ENCODE results near the gene CDS2.

Gene CDS2

DNA sequence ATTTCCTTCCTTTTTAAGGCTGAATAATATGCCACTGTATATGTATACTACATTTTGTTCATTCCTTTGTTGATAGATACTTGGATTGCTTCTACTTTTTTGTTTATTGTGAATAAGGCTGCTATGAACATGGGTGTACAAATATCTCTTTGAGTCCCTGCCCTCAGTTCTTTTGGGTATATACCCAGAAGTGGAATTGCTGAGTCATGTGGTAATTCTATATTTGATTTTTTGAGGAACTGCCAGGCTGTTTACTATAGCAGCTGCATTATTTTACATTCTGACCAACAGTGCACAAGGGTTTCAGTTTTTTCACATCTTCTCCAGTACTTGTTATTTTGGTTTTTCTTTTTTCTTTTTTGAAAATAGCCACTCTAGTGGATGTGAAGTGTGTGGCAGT is 34.1 kb downstream of the CDS2 start:
- no peak overlapping the region for H3K27ac ChIP-seq (ENCODE audit: low read depth, low read length)
- no peak overlapping the region for H3K4me3 ChIP-seq (ENCODE audit: insufficient read depth, low read length, poor library complexity, severe bottlenecking)
- no peaks in the 10 kb centered on the region for H3K9me3 ChIP-seq (ENCODE audit: insufficient read depth, low read length)
- H4K20me1 ChIP-seq (ENCODE audit: low read depth, low read length) = peaks cover 2% of the 10 kb centered on the region; the same call in 1 of the 2 replicates
- no peaks in the 10 kb centered on the region for H3K36me3 ChIP-seq (ENCODE audit: low read length)
- H3F3A ChIP-seq (ENCODE audit: insufficient read depth) = 0 out of 2 replicates have a peak, but pooled peaks cover 5% of the 10 kb centered on the region
- TF ChIP-seq CTCF (IDR thresholded peaks at IDR 0.05; ENCODE audit: insufficient read depth, low read length, poor library complexity, severe bottlenecking) (no peak), EZH2phosphoT487 (conservative IDR thresholded peaks at IDR 0.05; ENCODE audit: low read length) (no peak)
- peaks cover 50% of the 10 kb centered on the region for H3K79me2 ChIP-seq (ENCODE audit: insufficient read depth, low read length)
- no peaks in the 10 kb centered on the region for H3K27me3 ChIP-seq (ENCODE audit: low read length)
- no peaks in the 10 kb centered on the region for H3K9me2 ChIP-seq (replicated peaks; ENCODE audit: insufficient read depth, low read length)
- no peak overlapping the region for H3K4me2 ChIP-seq (ENCODE audit: low read depth, low read length, poor library complexity, severe bottlenecking)
- H3K9ac ChIP-seq (ENCODE audit: low read length) = no peak overlapping the region
- H2AFZ ChIP-seq (ENCODE audit: low read depth, low read length, severe bottlenecking) = no peak overlapping the region

- Histone ChIP-seq H3K4me3 (ENCODE audit: insufficient read depth, low read length, poor library complexity, severe bottlenecking) (no peak overlapping the region), H3F3A (ENCODE audit: insufficient read depth) (0 out of 2 replicates have a peak, but pooled peaks cover 5% of the 10 kb centered on the region), H4K20me1 (ENCODE audit: low read depth, low read length) (peaks cover 5% of the 10 kb centered on the region; the same call in 1 of the 2 replicates), H3K36me3 (ENCODE audit: low read length) (no peaks in the 10 kb centered on the region), H3K9me2 (replicated peaks; ENCODE audit: insufficient read depth, low read length) (no peaks in the 10 kb centered on the region), H2AFZ (ENCODE audit: low read depth, low read length, severe bottlenecking) (no peak overlapping the region), H3K27ac (ENCODE audit: low read depth, low read length) (no peak overlapping the region), H3K4me2 (ENCODE audit: low read depth, low read length, poor library complexity, severe bottlenecking) (no peak overlapping the region), H3K27me3 (ENCODE audit: low read length) (no peaks in the 10 kb centered on the region), H3K9me3 (ENCODE audit: insufficient read depth, low read length) (no peaks in the 10 kb centered on the region), H3K79me2 (ENCODE audit: insufficient read depth, low read length) (peaks cover 50% of the 10 kb centered on the region), H3K9ac (ENCODE audit: low read length) (no peak overlapping the region)
- TF ChIP-seq EZH2phosphoT487 (conservative IDR thresholded peaks at IDR 0.05; ENCODE audit: low read length) (no peak), CTCF (IDR thresholded peaks at IDR 0.05; ENCODE audit: insufficient read depth, low read length, poor library complexity, severe bottlenecking) (no peak)
These were observed 34.8 kb downstream of the CDS2 start for GRCh38 chr20:5161536-5162164.

- Histone ChIP-seq H3K27me3 (ENCODE audit: low read length) (no peaks in the 10 kb centered on the region), H3K36me3 (ENCODE audit: low read length) (no peaks in the 10 kb centered on the region)
- TF ChIP-seq CTCF (IDR thresholded peaks at IDR 0.05; ENCODE audit: insufficient read depth, low read length, poor library complexity, severe bottlenecking) (no peak), EZH2phosphoT487 (conservative IDR thresholded peaks at IDR 0.05; ENCODE audit: low read length) (no peak)
These were observed 38.1 kb downstream of the CDS2 start for GRCh38 chr20:5164645-5165625.

More at GRCh38 chr20:5164645-5165625, 38.1 kb downstream of the CDS2 start:
- Histone ChIP-seq H3K9me2 (replicated peaks; ENCODE audit: insufficient read depth, low read length) (no peaks in the 10 kb centered on the region), H3K9me3 (ENCODE audit: insufficient read depth, low read length) (no peaks in the 10 kb centered on the region), H3K4me2 (ENCODE audit: low read depth, low read length, poor library complexity, severe bottlenecking) (no peak overlapping the region), H4K20me1 (ENCODE audit: low read depth, low read length) (peaks cover 5% of the 10 kb centered on the region; the same call in 1 of the 2 replicates), H3K9ac (ENCODE audit: low read length) (no peak overlapping the region), H3K4me3 (ENCODE audit: insufficient read depth, low read length, poor library complexity, severe bottlenecking) (no peak overlapping the region), H3K79me2 (ENCODE audit: insufficient read depth, low read length) (peaks cover 44% of the 10 kb centered on the region), H2AFZ (ENCODE audit: low read depth, low read length, severe bottlenecking) (no peak overlapping the region), H3F3A (ENCODE audit: insufficient read depth) (no peaks in the 10 kb centered on the region), H3K27ac (ENCODE audit: low read depth, low read length) (no peak overlapping the region)
